HEK293 (cell line): ENCODE results near the gene ERMP1.

ENCODE experiments used
- CTCF ChIA-PET: fragments of 350-600 bp; formaldehyde crosslinking; extraction: SDS; loops from one replicate; lab custom pipeline; 2021; ENCODE audit warnings: antibody characterized with exemption; lab: Yijun Ruan, JAX
- POLR2A ChIA-PET: fragments of 300-600 bp; formaldehyde crosslinking; extraction: SDS; loops from one replicate; lab custom pipeline; 2020; ENCODE audit warnings: antibody characterized with exemption, inconsistent platforms; lab: Yijun Ruan, JAX
- H3K27ac ChIP-seq: fragments of 200-500 bp; sonication (Bioruptor generic); 2 replicates; pipeline ENCODE4 v1.5.1; 2014; ENCODE audit warnings: low read depth, low read length, control low read depth, inconsistent platforms; ENCODE audit errors: extremely low read depth
- H3K36me3 ChIP-seq, 2 experiments: fragments of 200-500 bp in 1 of 2; sonication (Bioruptor generic) in 1 of 2; 1 replicate in 1 of 2; 2 replicates in 1 of 2; pipeline ENCODE4 v1.5.1; 2014 to 2017; ENCODE audit warnings: inconsistent platforms in 2 of 2, low read length in 2 of 2; ENCODE audit not compliant: control insufficient read depth in 2 of 2, insufficient read depth in 1 of 2
- H3K4me1 ChIP-seq: fragments of 200-500 bp; sonication (Bioruptor generic); 2 replicates; pipeline ENCODE4 v1.5.1; 2014; ENCODE audit warnings: mild to moderate bottlenecking, low read length, inconsistent platforms; ENCODE audit not compliant: control insufficient read depth, insufficient read depth
- H3K4me3 ChIP-seq: 2 replicates; pipeline ENCODE4 v1.5.1; 2011; ENCODE audit warnings: low read depth, mild to moderate bottlenecking, control low read depth, low read length, moderate library complexity
- H3K9me3 ChIP-seq: fragments of 200-500 bp; sonication (Bioruptor generic); 2 replicates; pipeline ENCODE4 v1.5.1; 2014; ENCODE audit warnings: low read depth, low read length, inconsistent platforms; ENCODE audit not compliant: control insufficient read depth, insufficient read depth
- KLF1 ChIP-seq: fragments of 450-650 bp; formaldehyde crosslinking; IDR thresholded peaks from 2 replicates; pipeline ENCODE4 v1.5.1; 2016; ENCODE audit warnings: missing biosample characterization, missing genetic modification characterization
- MEIS1 ChIP-seq: sonication (generic); formaldehyde crosslinking; IDR thresholded peaks from 2 replicates; pipeline ENCODE4 v1.8.1; 2022; ENCODE audit warnings: missing genetic modification reagents, mild to moderate bottlenecking, borderline replicate concordance
- MZF1 ChIP-seq: fragments of 450-650 bp; formaldehyde crosslinking; IDR thresholded peaks from 2 replicates; pipeline ENCODE4 v1.5.1; 2017; ENCODE audit warnings: missing biosample characterization, missing genetic modification characterization, borderline replicate concordance
- SP2 ChIP-seq: fragments of 450-650 bp; formaldehyde crosslinking; IDR thresholded peaks from 2 replicates; pipeline ENCODE4 v1.5.1; 2016; ENCODE audit warnings: missing biosample characterization, missing genetic modification characterization
- ZBTB20 ChIP-seq: fragments of 450-650 bp; formaldehyde crosslinking; IDR thresholded peaks from 2 replicates; pipeline ENCODE4 v1.5.1; 2016; ENCODE audit warnings: missing biosample characterization, missing genetic modification characterization
- ZBTB48 ChIP-seq: fragments of 450-650 bp; formaldehyde crosslinking; IDR thresholded peaks from 2 replicates; pipeline ENCODE4 v1.5.1; 2016; ENCODE audit warnings: missing biosample characterization, missing genetic modification characterization
- ZNF239 ChIP-seq: fragments of 450-650 bp; formaldehyde crosslinking; IDR thresholded peaks from 2 replicates; pipeline ENCODE4 v1.5.1; 2016; ENCODE audit warnings: missing biosample characterization, missing genetic modification characterization
- ZNF302 ChIP-seq: fragments of 450-650 bp; formaldehyde crosslinking; IDR thresholded peaks from 2 replicates; pipeline ENCODE4 v1.5.1; 2016; ENCODE audit warnings: missing biosample characterization, missing genetic modification characterization, low read depth
- ZNF311 ChIP-seq: fragments of 450-650 bp; formaldehyde crosslinking; IDR thresholded peaks from 2 replicates; pipeline ENCODE4 v1.5.1; 2017; ENCODE audit warnings: missing biosample characterization, missing genetic modification characterization, borderline replicate concordance
- ZNF423 ChIP-seq: fragments of 450-650 bp; formaldehyde crosslinking; IDR thresholded peaks from 2 replicates; pipeline ENCODE4 v1.5.1; 2016; ENCODE audit warnings: missing biosample characterization, missing genetic modification characterization
- ZNF544 ChIP-seq: fragments of 450-650 bp; formaldehyde crosslinking; IDR thresholded peaks from 2 replicates; pipeline ENCODE4 v1.5.0; 2017; ENCODE audit warnings: missing biosample characterization, missing genetic modification characterization
- ZNF670 ChIP-seq: fragments of 450-650 bp; formaldehyde crosslinking; IDR thresholded peaks from 2 replicates; pipeline ENCODE4 v1.5.1; 2016; ENCODE audit warnings: missing biosample characterization, missing genetic modification characterization, low read depth
- ZNF677 ChIP-seq: fragments of 450-650 bp; IDR thresholded peaks from 2 replicates; pipeline ENCODE4 v1.5.0; 2018; ENCODE audit warnings: missing biosample characterization, mild to moderate bottlenecking, missing genetic modification characterization, moderate library complexity
- ZNF837 ChIP-seq: fragments of 450-650 bp; formaldehyde crosslinking; IDR thresholded peaks from 2 replicates; pipeline ENCODE4 v1.5.1; 2016; ENCODE audit warnings: missing biosample characterization, missing genetic modification characterization
- TF ChIP-seq, protein P1 (sequence below): fragments of 450-650 bp; formaldehyde crosslinking; IDR thresholded peaks from 2 replicates; pipeline ENCODE4 v1.5.1; 2017; ENCODE audit warnings: missing biosample characterization, missing genetic modification characterization
- TF ChIP-seq, protein P2 (sequence below): fragments of 450-650 bp; formaldehyde crosslinking; IDR thresholded peaks from 2 replicates; pipeline ENCODE4 v1.5.1; 2016; ENCODE audit warnings: missing biosample characterization, missing genetic modification characterization
- TF ChIP-seq, protein P3 (sequence below): fragments of 450-650 bp; formaldehyde crosslinking; IDR thresholded peaks from 2 replicates; pipeline ENCODE4 v1.5.1; 2016; ENCODE audit warnings: missing biosample characterization, missing genetic modification characterization
- TF ChIP-seq, protein P4 (sequence below): fragments of 450-650 bp; formaldehyde crosslinking; IDR thresholded peaks from 2 replicates; pipeline ENCODE4 v1.5.1; 2017; ENCODE audit warnings: missing biosample characterization, missing genetic modification characterization

ERMP1 gene

DNA sequence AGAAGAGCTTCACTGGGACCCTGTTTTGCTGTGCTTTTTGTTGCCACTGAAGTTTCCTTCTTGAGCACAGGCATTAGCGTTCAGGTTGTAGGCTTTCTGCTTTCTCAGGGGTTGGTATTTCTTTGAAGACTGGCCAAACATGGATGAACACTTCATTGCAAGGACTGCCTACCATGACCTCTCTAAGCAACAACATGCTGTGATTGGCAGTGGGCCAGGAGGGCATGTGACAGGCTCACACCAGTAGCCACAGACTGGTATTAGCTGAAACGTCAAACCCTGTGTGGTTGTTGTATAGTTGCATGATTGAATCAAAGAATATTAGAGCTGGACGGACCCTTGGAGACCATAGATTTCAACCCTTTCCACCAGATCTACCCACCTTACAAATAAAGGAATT is 37.8 kb upstream of the ERMP1 start:
- no peaks in the 10 kb centered on the region for H3K9me3 ChIP-seq

DNA sequence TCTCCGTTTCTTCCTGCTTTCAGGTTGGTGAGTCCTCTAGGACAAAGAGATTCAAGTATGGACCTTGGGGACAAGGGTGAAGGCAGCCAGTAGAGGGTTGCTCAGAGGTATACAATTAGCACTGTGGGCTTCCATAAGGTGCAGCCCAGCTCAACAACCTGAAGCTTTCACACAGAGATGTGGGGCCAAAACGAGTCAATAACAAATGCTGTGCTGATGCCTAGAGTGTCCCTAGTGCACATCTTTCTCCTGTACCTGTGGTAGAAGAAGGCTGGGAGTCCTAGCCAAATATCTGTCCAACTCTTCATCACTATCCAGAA is 37.1 kb upstream of the ERMP1 start:
- TF ChIP-seq ZNF677 (tag by site-specific recombination) = no peak
- no peak for TF ChIP-seq MEIS1 (CRISPR knock-in tag)
- no peak for TF ChIP-seq ZNF544 (tag by site-specific recombination)
- TF ChIP-seq ZBTB48 (tag by site-specific recombination) = no peak
- TF ChIP-seq, protein P1, sequence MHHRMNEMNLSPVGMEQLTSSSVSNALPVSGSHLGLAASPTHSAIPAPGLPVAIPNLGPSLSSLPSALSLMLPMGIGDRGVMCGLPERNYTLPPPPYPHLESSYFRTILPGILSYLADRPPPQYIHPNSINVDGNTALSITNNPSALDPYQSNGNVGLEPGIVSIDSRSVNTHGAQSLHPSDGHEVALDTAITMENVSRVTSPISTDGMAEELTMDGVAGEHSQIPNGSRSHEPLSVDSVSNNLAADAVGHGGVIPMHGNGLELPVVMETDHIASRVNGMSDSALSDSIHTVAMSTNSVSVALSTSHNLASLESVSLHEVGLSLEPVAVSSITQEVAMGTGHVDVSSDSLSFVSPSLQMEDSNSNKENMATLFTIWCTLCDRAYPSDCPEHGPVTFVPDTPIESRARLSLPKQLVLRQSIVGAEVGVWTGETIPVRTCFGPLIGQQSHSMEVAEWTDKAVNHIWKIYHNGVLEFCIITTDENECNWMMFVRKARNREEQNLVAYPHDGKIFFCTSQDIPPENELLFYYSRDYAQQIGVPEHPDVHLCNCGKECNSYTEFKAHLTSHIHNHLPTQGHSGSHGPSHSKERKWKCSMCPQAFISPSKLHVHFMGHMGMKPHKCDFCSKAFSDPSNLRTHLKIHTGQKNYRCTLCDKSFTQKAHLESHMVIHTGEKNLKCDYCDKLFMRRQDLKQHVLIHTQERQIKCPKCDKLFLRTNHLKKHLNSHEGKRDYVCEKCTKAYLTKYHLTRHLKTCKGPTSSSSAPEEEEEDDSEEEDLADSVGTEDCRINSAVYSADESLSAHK (tag by site-specific recombination) = no peak
- TF ChIP-seq, protein P2, sequence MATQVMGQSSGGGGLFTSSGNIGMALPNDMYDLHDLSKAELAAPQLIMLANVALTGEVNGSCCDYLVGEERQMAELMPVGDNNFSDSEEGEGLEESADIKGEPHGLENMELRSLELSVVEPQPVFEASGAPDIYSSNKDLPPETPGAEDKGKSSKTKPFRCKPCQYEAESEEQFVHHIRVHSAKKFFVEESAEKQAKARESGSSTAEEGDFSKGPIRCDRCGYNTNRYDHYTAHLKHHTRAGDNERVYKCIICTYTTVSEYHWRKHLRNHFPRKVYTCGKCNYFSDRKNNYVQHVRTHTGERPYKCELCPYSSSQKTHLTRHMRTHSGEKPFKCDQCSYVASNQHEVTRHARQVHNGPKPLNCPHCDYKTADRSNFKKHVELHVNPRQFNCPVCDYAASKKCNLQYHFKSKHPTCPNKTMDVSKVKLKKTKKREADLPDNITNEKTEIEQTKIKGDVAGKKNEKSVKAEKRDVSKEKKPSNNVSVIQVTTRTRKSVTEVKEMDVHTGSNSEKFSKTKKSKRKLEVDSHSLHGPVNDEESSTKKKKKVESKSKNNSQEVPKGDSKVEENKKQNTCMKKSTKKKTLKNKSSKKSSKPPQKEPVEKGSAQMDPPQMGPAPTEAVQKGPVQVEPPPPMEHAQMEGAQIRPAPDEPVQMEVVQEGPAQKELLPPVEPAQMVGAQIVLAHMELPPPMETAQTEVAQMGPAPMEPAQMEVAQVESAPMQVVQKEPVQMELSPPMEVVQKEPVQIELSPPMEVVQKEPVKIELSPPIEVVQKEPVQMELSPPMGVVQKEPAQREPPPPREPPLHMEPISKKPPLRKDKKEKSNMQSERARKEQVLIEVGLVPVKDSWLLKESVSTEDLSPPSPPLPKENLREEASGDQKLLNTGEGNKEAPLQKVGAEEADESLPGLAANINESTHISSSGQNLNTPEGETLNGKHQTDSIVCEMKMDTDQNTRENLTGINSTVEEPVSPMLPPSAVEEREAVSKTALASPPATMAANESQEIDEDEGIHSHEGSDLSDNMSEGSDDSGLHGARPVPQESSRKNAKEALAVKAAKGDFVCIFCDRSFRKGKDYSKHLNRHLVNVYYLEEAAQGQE = no peak
- TF ChIP-seq ZBTB20 (tag by site-specific recombination) = no peak
- no peak for TF ChIP-seq ZNF423 (tag by site-specific recombination)
- TF ChIP-seq, protein P3, sequence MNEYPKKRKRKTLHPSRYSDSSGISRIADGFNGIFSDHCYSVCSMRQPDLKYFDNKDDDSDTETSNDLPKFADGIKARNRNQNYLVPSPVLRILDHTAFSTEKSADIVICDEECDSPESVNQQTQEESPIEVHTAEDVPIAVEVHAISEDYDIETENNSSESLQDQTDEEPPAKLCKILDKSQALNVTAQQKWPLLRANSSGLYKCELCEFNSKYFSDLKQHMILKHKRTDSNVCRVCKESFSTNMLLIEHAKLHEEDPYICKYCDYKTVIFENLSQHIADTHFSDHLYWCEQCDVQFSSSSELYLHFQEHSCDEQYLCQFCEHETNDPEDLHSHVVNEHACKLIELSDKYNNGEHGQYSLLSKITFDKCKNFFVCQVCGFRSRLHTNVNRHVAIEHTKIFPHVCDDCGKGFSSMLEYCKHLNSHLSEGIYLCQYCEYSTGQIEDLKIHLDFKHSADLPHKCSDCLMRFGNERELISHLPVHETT (tag by site-specific recombination) = no peak
- no peak for TF ChIP-seq ZNF311 (tag by site-specific recombination)
- TF ChIP-seq ZNF670 = no peak
- no peak for TF ChIP-seq MZF1 (tag by site-specific recombination)
- TF ChIP-seq ZNF239 (tag by site-specific recombination) = no peak
- no peak for TF ChIP-seq ZNF837
- no peak for TF ChIP-seq KLF1 (tag by site-specific recombination)
- TF ChIP-seq ZNF302 (tag by site-specific recombination) = no peak
- TF ChIP-seq, protein P4, sequence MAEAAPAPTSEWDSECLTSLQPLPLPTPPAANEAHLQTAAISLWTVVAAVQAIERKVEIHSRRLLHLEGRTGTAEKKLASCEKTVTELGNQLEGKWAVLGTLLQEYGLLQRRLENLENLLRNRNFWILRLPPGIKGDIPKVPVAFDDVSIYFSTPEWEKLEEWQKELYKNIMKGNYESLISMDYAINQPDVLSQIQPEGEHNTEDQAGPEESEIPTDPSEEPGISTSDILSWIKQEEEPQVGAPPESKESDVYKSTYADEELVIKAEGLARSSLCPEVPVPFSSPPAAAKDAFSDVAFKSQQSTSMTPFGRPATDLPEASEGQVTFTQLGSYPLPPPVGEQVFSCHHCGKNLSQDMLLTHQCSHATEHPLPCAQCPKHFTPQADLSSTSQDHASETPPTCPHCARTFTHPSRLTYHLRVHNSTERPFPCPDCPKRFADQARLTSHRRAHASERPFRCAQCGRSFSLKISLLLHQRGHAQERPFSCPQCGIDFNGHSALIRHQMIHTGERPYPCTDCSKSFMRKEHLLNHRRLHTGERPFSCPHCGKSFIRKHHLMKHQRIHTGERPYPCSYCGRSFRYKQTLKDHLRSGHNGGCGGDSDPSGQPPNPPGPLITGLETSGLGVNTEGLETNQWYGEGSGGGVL = no peak
- TF ChIP-seq, all 188 proteins: peak for 0
- Histone ChIP-seq H3K27ac (no peak overlapping the region), H3K36me3 (no peaks in the 10 kb centered on the region), H3K4me1 (no peaks in the 10 kb centered on the region), H3K9me3 (no peaks in the 10 kb centered on the region), H3K4me3 (no peak overlapping the region)
- ChIA-PET CTCF (interaction anchor here (0.6 to 3.8 kb wide), 8 partner anchors 10 to 741 kb away, joined by 3 to 21 read pairs (median 5); partner anchors contain the start of gene ERMP1), POLR2A (interaction anchor here (1.0 kb wide), 1 partner anchor 146 kb away, joined by 3 read pairs; the partner anchor contains the start of gene RANBP6)

More for the DNA sequence above, 37.8 kb upstream of the ERMP1 start:
- ChIA-PET CTCF (interaction anchor here (0.9 to 3.8 kb wide), 5 partner anchors 9 to 184 kb away, joined by 4 to 21 read pairs (median 10); partner anchors contain the start of gene ERMP1), POLR2A (interaction anchor here (1.0 kb wide), 1 partner anchor 145 kb away, joined by 3 read pairs; the partner anchor contains the start of gene RANBP6)
- Histone ChIP-seq H3K27ac (no peak overlapping the region), H3K4me1 (no peaks in the 10 kb centered on the region), H3K4me3 (no peak overlapping the region), H3K36me3 (no peaks in the 10 kb centered on the region)
- no peak for TF ChIP-seq SP2 (tag by site-specific recombination)
